Endodermal cell (in vitro differentiated cells): ENCODE measurements around the gene ATXN7L1. TPM values are rescaled to one million over a fixed set of nuclear protein-coding genes. Genes with fewer than 3 reads are reported as not detected.

ENCODE experiments used
- DNase-seq: peaks from one replicate; pipeline ENCODE4 v3.0.0-alpha.2; 2017
- H3K27ac ChIP-seq: 2 replicates; pipeline ENCODE4 v1.5.1; 2013; ENCODE audit warnings: mild to moderate bottlenecking, low read depth, low read length, moderate library complexity
- H3K27me3 ChIP-seq: 2 replicates; pipeline ENCODE4 v1.6.1; 2013; ENCODE audit warnings: mild to moderate bottlenecking, low read length, moderate library complexity; ENCODE audit not compliant: insufficient read depth, control insufficient read depth, poor library complexity, severe bottlenecking
- H3K36me3 ChIP-seq: 2 replicates; pipeline ENCODE4 v1.7.0; 2013; ENCODE audit warnings: mild to moderate bottlenecking, low read length, moderate library complexity; ENCODE audit not compliant: control insufficient read depth, insufficient read depth
- H3K4me1 ChIP-seq: one replicate; pipeline ENCODE4 v1.7.0; 2013; ENCODE audit warnings: low read length; ENCODE audit not compliant: control insufficient read depth, insufficient read depth
- H3K4me3 ChIP-seq: 2 replicates; pipeline ENCODE4 v1.5.1; 2013; ENCODE audit warnings: mild to moderate bottlenecking, low read length, moderate library complexity
- H3K9ac ChIP-seq: 2 replicates; pipeline ENCODE4 v1.6.1; 2013; ENCODE audit warnings: mild to moderate bottlenecking, low read length, moderate library complexity; ENCODE audit not compliant: poor library complexity, severe bottlenecking; ENCODE audit errors: extremely low read depth
- H3K9me3 ChIP-seq: 2 replicates; pipeline ENCODE4 v1.6.1; 2013; ENCODE audit warnings: mild to moderate bottlenecking, low read length, moderate library complexity; ENCODE audit not compliant: control insufficient read depth
- H3K27ac Mint-ChIP-seq: 2 replicates; pipeline ENCODE4 v1.8.0; 2020; ENCODE audit warnings: mixed read lengths
- H3K27me3 Mint-ChIP-seq: 2 replicates; pipeline ENCODE4 v1.8.0; 2021; ENCODE audit warnings: mild to moderate bottlenecking, mixed read lengths; ENCODE audit not compliant: insufficient read depth
- H3K36me3 Mint-ChIP-seq: 2 replicates; pipeline ENCODE4 v1.8.0; 2020; ENCODE audit warnings: low read depth, mixed read lengths
- H3K4me1 Mint-ChIP-seq: 2 replicates; pipeline ENCODE4 v1.8.0; 2020; ENCODE audit warnings: mixed read lengths
- H3K4me3 Mint-ChIP-seq: 2 replicates; pipeline ENCODE4 v1.8.0; 2020; ENCODE audit warnings: mild to moderate bottlenecking, moderate library complexity, mixed read lengths
- H3K9me3 Mint-ChIP-seq: 2 replicates; pipeline ENCODE4 v1.8.0; 2020; ENCODE audit warnings: mild to moderate bottlenecking, mixed read lengths
- whole genome bisulfite sequencing, 2 experiments: methylation state at CpG; one replicate each; pipeline versions ENCODE4 v1.1.5 to v1.1.7; 2013; ENCODE audit warnings: missing lambda C conversion rate in 2 of 2, mixed read lengths in 1 of 2; ENCODE audit not compliant: insufficient coverage in 1 of 2, insufficient read length in 1 of 2; 5-methylcytosine and 5-hydroxymethylcytosine counted together
- total RNA-seq, 2 donors: library from RNA; stranded (reverse); fragmentation: NEBNext Ultra II Directional in 1 of 2; extraction: Animal tissue kit (Norgen Biotek cat#: 25700) in 1 of 2; gene quantifications; 2 replicates in 1 of 2; 3 replicates in 1 of 2; pipeline ENCODE4 v1.2.1, GENCODE V29; 2021
- TF ChIP-seq, protein P1 (sequence below): fragments of 200-600 bp; sonication (generic); conservative IDR thresholded peaks from 2 replicates; pipeline ENCODE4 v1.5.0; 2021; ENCODE audit warnings: antibody characterized with exemption, mild to moderate bottlenecking

The ATXN7L1 gene
- total RNA-seq, 2 donors from 2014 or later: 16.9 to 30.4 TPM

DNA sequence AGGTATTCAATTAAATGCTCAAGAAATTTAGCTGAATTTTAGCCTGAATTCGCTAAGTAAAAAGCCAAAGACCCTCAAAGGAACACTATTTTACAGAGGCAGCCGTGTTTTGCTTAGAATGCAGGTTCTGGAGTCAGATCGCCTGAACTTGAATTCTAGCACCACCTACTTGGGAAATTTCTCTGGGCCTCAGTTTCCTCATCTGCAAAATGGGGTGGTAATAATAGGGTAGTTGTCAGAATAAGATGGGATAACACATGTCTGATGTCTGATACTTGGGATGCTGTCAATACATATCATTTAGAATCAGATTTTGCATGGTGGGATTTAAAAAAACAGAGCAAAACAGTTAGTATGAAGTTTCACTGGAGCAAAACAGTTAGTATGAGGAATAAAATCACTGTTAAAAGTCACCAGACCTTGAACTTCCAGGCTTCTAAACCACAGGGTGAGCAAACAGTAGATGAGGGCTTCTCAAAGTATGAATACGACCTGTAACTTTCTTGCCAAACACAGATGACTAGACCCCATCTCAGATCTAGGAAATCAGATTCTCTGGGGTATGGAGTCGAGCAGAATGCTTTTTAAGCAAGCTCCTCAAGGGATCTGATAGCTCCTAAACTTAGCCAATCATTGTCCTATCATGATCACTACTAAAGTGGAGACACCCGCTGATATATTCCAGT, 75.4 kb downstream of the ATXN7L1 start:
- no peaks in the 10 kb centered on the region for H3K27me3 ChIP-seq
- WGBS, 2 experiments: 87 to 94% methylated on average over 4 to 6 of the region's 6 CpGs
- Mint-ChIP-seq H3K27me3 (no peaks in the 10 kb centered on the region), H3K27ac (no peak overlapping the region), H3K4me1 (peaks cover 63% of the 10 kb centered on the region), H3K36me3 (peaks cover 4% of the 10 kb centered on the region), H3K4me3 (no peak overlapping the region), H3K9me3 (no peaks in the 10 kb centered on the region)
- H3K9ac ChIP-seq: no peak overlapping the region
- H3K27ac ChIP-seq: no peak overlapping the region
- TF ChIP-seq, protein P1, sequence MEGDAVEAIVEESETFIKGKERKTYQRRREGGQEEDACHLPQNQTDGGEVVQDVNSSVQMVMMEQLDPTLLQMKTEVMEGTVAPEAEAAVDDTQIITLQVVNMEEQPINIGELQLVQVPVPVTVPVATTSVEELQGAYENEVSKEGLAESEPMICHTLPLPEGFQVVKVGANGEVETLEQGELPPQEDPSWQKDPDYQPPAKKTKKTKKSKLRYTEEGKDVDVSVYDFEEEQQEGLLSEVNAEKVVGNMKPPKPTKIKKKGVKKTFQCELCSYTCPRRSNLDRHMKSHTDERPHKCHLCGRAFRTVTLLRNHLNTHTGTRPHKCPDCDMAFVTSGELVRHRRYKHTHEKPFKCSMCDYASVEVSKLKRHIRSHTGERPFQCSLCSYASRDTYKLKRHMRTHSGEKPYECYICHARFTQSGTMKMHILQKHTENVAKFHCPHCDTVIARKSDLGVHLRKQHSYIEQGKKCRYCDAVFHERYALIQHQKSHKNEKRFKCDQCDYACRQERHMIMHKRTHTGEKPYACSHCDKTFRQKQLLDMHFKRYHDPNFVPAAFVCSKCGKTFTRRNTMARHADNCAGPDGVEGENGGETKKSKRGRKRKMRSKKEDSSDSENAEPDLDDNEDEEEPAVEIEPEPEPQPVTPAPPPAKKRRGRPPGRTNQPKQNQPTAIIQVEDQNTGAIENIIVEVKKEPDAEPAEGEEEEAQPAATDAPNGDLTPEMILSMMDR: no peak
- no peak for DNase-seq
- H3K36me3 ChIP-seq: no peaks in the 10 kb centered on the region
- peaks cover 37% of the 10 kb centered on the region for H3K4me1 ChIP-seq
- H3K9me3 ChIP-seq: no peaks in the 10 kb centered on the region
- no peak overlapping the region for H3K4me3 ChIP-seq

GRCh38 chr7:105800442-105800841, 76.0 kb downstream of the ATXN7L1 start:
- H3K27me3 ChIP-seq: no peaks in the 10 kb centered on the region
- peaks cover 35% of the 10 kb centered on the region for H3K4me1 ChIP-seq
- TF ChIP-seq, protein P1: no peak
- no peak for DNase-seq
- H3K9me3 Mint-ChIP-seq: no peaks in the 10 kb centered on the region
- H3K4me3 ChIP-seq: no peak overlapping the region
- H3K4me1 Mint-ChIP-seq: peaks cover 59% of the 10 kb centered on the region
- no peaks in the 10 kb centered on the region for H3K36me3 ChIP-seq
- H3K27me3 Mint-ChIP-seq: no peaks in the 10 kb centered on the region
- H3K4me3 Mint-ChIP-seq: no peak overlapping the region
- H3K27ac ChIP-seq: no peak overlapping the region
- H3K27ac Mint-ChIP-seq: no peak overlapping the region
- 94% methylated on average over 3 of the region's 3 CpGs; no CpG with 5 or more reads in 1 of the 2 experiments for WGBS, 2 experiments
- peaks cover 4% of the 10 kb centered on the region for H3K36me3 Mint-ChIP-seq
- no peak overlapping the region for H3K9ac ChIP-seq
- H3K9me3 ChIP-seq: no peaks in the 10 kb centered on the region

DNA sequence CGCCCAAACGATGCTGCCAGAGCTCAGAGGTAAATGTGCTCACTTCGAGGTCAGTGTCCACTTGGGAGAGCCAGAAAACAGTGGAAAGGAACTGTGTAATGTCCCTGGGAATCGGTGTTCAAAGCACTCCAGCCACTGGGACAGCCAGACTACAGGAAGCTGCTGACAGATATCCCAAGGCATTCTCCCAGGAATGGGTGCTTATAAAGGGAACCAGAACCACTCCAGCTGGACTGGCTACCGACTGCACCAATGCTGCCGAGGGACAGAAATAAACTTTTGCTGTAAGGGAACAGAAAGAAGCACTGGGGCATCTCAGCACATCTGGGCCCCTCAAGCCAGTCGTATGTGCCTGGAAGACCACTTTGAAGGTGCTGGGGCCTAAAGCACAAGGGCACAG, 76.7 kb downstream of the ATXN7L1 start:
- no peak for DNase-seq
- Mint-ChIP-seq H3K4me3 (no peak overlapping the region), H3K9me3 (no peaks in the 10 kb centered on the region), H3K36me3 (peaks cover 4% of the 10 kb centered on the region), H3K27me3 (no peaks in the 10 kb centered on the region), H3K27ac (no peak overlapping the region), H3K4me1 (peaks cover 59% of the 10 kb centered on the region)
- peaks cover 29% of the 10 kb centered on the region for H3K4me1 ChIP-seq
- WGBS, 2 experiments: 93% methylated on average over 5 to 7 of the region's 7 CpGs
- H3K9me3 ChIP-seq: no peaks in the 10 kb centered on the region
- no peak overlapping the region for H3K27ac ChIP-seq
- H3K36me3 ChIP-seq: no peaks in the 10 kb centered on the region
- TF ChIP-seq, protein P1: no peak
- H3K4me3 ChIP-seq: no peak overlapping the region
- no peak overlapping the region for H3K9ac ChIP-seq
- H3K27me3 ChIP-seq: no peaks in the 10 kb centered on the region
